Testis (tissue), 2 donors: ENCODE results near the gene YIPF3.
"Not testable (repeated sequence)": the region's sequence is repeated elsewhere in the genome, so short reads cannot be mapped to it uniquely, and the experiment has no call there.

Experiments used
- POLR2A ChIP-seq: fragments of 450-650 bp; IDR thresholded peaks from one replicate; pipeline ENCODE4 v1.6.1; 2017; ENCODE audit warnings: antibody characterized with exemption, mild to moderate bottlenecking, moderate library complexity
- TF ChIP-seq, protein P1 (sequence below), 3 experiments: fragments of 450-650 bp in 2 of 3; fragments of 200-600 bp in 1 of 3; sonication (generic) in 1 of 3; IDR thresholded peaks; one replicate each; pipeline ENCODE4 v1.5.1; 2016 to 2019; ENCODE audit warnings: antibody characterized with exemption in 3 of 3, mild to moderate bottlenecking in 2 of 3, moderate library complexity in 1 of 3

GRCh38 chr6:43538986-43539385, 22.3 kb upstream of the YIPF3 start:
- TF ChIP-seq, protein P1, sequence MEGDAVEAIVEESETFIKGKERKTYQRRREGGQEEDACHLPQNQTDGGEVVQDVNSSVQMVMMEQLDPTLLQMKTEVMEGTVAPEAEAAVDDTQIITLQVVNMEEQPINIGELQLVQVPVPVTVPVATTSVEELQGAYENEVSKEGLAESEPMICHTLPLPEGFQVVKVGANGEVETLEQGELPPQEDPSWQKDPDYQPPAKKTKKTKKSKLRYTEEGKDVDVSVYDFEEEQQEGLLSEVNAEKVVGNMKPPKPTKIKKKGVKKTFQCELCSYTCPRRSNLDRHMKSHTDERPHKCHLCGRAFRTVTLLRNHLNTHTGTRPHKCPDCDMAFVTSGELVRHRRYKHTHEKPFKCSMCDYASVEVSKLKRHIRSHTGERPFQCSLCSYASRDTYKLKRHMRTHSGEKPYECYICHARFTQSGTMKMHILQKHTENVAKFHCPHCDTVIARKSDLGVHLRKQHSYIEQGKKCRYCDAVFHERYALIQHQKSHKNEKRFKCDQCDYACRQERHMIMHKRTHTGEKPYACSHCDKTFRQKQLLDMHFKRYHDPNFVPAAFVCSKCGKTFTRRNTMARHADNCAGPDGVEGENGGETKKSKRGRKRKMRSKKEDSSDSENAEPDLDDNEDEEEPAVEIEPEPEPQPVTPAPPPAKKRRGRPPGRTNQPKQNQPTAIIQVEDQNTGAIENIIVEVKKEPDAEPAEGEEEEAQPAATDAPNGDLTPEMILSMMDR (IDR thresholded peaks at IDR 0.05), result not testable (repeated sequence)
- not testable (repeated sequence) for TF ChIP-seq POLR2A
